Erythroblast (primary cell): Measurements from ENCODE around the gene HSPBP1.

Experiments used
- GATA1 ChIP-seq: IDR thresholded peaks from 2 replicates; pipeline ENCODE4 v1.6.1; 2011; ENCODE audit warnings: low read depth, mild to moderate bottlenecking, control low read depth, low read length, moderate library complexity
- POLR2A ChIP-seq: IDR thresholded peaks from 2 replicates; pipeline ENCODE4 v1.6.1; 2011; ENCODE audit warnings: mild to moderate bottlenecking, low read length

DNA sequence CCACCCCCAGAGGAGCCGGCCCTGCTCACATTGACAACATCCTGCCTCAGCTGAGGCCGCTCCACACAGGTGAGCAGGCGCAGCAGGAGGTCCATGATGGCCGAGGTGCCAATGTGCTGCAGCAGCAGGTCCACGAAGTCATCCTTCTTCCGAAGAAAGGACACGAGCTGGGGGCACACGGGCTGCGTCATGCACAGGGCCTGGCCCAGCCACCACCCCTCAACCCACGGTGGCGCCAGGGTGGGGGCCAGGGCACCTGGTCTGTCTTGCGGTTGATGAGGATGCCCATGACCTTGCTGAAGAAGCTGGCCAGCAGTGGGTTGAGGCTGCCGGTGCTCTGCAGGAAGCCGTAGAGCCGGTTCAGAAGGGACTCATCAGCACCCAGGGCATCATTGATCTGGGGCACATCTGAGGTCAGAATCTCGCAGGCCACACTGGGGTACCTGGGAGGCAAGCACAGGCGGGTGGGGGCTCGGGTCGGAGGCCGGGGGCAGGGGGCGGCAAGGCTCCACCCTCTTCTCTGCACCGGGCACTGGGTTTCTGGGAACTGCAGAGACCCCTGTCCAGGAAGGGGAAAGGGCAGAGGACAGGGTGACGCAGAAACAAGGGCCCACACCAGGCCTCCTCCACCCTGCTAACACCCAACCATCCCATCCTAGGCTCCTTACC is 34.5 kb downstream of the HSPBP1 start:
- no peak for TF ChIP-seq POLR2A
- TF ChIP-seq GATA1: no peak
